ENCODE data around the gene AURKA.

DNA sequence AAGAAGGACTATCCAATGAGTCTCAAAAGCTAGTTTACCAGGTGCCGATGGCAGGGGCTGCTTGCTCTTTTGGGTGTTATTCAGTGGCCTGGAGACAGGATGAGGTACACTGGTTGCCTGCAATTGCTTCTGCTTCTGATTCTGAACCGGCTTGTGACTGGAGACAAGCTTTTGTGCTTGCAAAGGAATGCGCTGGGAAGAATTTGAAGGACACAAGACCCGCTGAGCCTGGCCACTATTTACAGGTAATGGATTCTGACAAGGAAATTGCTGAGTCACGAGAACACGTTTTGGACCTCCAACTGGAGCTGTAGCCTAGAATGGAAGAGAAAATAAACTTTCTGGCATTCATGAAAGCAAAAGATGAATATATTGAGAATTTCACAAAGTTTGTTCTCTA, 5.8 kb downstream of the AURKA start:
- TF ChIP-seq, protein P1, sequence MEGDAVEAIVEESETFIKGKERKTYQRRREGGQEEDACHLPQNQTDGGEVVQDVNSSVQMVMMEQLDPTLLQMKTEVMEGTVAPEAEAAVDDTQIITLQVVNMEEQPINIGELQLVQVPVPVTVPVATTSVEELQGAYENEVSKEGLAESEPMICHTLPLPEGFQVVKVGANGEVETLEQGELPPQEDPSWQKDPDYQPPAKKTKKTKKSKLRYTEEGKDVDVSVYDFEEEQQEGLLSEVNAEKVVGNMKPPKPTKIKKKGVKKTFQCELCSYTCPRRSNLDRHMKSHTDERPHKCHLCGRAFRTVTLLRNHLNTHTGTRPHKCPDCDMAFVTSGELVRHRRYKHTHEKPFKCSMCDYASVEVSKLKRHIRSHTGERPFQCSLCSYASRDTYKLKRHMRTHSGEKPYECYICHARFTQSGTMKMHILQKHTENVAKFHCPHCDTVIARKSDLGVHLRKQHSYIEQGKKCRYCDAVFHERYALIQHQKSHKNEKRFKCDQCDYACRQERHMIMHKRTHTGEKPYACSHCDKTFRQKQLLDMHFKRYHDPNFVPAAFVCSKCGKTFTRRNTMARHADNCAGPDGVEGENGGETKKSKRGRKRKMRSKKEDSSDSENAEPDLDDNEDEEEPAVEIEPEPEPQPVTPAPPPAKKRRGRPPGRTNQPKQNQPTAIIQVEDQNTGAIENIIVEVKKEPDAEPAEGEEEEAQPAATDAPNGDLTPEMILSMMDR (IDR thresholded peaks at IDR 0.05 in 4 of 5, conservative IDR thresholded peaks at IDR 0.05 in 1 of 5): no peak
- no peak for TF ChIP-seq POLR2A (IDR thresholded peaks at IDR 0.05)

Measured in gastrocnemius medialis (tissue), 4 donors.